Activated B cell treated with CpG ODN at 0.5 μM for 24 hours (primary cell): Measurements from ENCODE around the gene STX16. TPM values are rescaled to one million over a fixed set of nuclear protein-coding genes. Genes with fewer than 3 reads are reported as not detected.

ENCODE experiments used
- ATAC-seq: fragments of 200-7000 bp; cut with Tn5 transposase; one replicate; pipeline ENCODE4 v1.10.0; 2021; ENCODE audit warnings: low read depth, mild to moderate bottlenecking, moderate library complexity
- CTCF ChIA-PET: fragments of 350-600 bp; sonication (Branson Sonifier 250); formaldehyde crosslinking; loops from one replicate; lab custom pipeline; 2021; ENCODE audit warnings: antibody characterized with exemption; lab: Charles Lee
- POLR2A ChIA-PET: fragments of 350-600 bp; sonication (Branson Sonifier 250); formaldehyde crosslinking; loops from one replicate; lab custom pipeline; 2021; ENCODE audit warnings: antibody characterized with exemption; lab: Charles Lee
- DNase-seq: peaks from one replicate; pipeline ENCODE4 v3.0.0; 2022
- H3K27ac Mint-ChIP-seq: one replicate; pipeline ENCODE4 v1.8.0; 2020; ENCODE audit warnings: mixed read lengths
- H3K27me3 Mint-ChIP-seq: one replicate; pipeline ENCODE4 v1.8.0; 2021; ENCODE audit warnings: mixed read lengths
- H3K36me3 Mint-ChIP-seq: one replicate; pipeline ENCODE4 v1.8.0; 2021; ENCODE audit warnings: low read depth, mixed read lengths
- H3K4me1 Mint-ChIP-seq: one replicate; pipeline ENCODE4 v1.8.0; 2021; ENCODE audit warnings: mixed read lengths
- H3K4me3 Mint-ChIP-seq: one replicate; pipeline ENCODE4 v1.8.0; 2020; ENCODE audit warnings: mild to moderate bottlenecking, mixed read lengths
- H3K9me3 Mint-ChIP-seq: one replicate; pipeline ENCODE4 v1.8.0; 2020; ENCODE audit warnings: mixed read lengths
- CTCF ChIP-seq: fragments of 200-600 bp; IDR thresholded peaks from one replicate; pipeline ENCODE4 v1.8.0; 2022; ENCODE audit warnings: antibody characterized with exemption, mild to moderate bottlenecking
- intact Hi-C: fragments of 100-400 bp; cut with micrococcal nuclease; formaldehyde crosslinking; loops from one replicate; pipeline ENCODE4 v1.15.1; 2024
- total RNA-seq: library from RNA; stranded (reverse); gene quantifications from 2 replicates; pipeline ENCODE4 v1.2.3, GENCODE V29; 2022

STX16 gene
- total RNA-seq, 1 donor from 2014 or later: 77.4 TPM

GRCh38 chr20:58657986-58658385 is 6.9 kb downstream of the STX16 start:
- Mint-ChIP-seq H3K36me3 (peaks cover 36% of the 10 kb centered on the region), H3K27me3 (no peaks in the 10 kb centered on the region), H3K4me3 (no peak overlapping the region), H3K9me3 (no peaks in the 10 kb centered on the region), H3K4me1 (peaks cover 30% of the 10 kb centered on the region), H3K27ac (no peak overlapping the region)
- no peak for TF ChIP-seq CTCF
- ChIA-PET POLR2A (interaction anchor here (0.6 kb wide), 1 partner anchor 170 kb away, joined by 3 read pairs; no protein-coding TSS in a partner anchor), CTCF (no interaction called here)
- intact Hi-C loops: loop anchor here (10.0 kb wide), 1 partner anchor 347 kb away; the partner anchor contains the start of gene CTSZ
- no peak for ATAC-seq
- no peak for DNase-seq

- TF ChIP-seq CTCF: no peak
- H3K9me3 Mint-ChIP-seq: no peaks in the 10 kb centered on the region
- no peak for ATAC-seq
- H3K4me1 Mint-ChIP-seq: peaks cover 25% of the 10 kb centered on the region
- DNase-seq: no peak
- no peak overlapping the region for H3K4me3 Mint-ChIP-seq
- no peaks in the 10 kb centered on the region for H3K27me3 Mint-ChIP-seq
- POLR2A ChIA-PET: no interaction called here
- H3K36me3 Mint-ChIP-seq: peaks cover 42% of the 10 kb centered on the region
- CTCF ChIA-PET: interaction anchor here (2.3 kb wide), 1 partner anchor 8 kb away, joined by 7 read pairs; the partner anchor contains the start of gene STX16
- intact Hi-C loops: loop anchor here (10.0 kb wide), 1 partner anchor 346 kb away; the partner anchor contains the start of gene CTSZ
- H3K27ac Mint-ChIP-seq: no peak overlapping the region
Observed at GRCh38 chr20:58658760-58659159, 7.7 kb downstream of the STX16 start.

- no peak overlapping the region for H3K27ac Mint-ChIP-seq
- TF ChIP-seq CTCF: no peak
- H3K9me3 Mint-ChIP-seq: no peaks in the 10 kb centered on the region
- CTCF ChIA-PET: interaction anchor here (2.3 kb wide), 1 partner anchor 9 kb away, joined by 7 read pairs; the partner anchor contains the start of gene STX16
- H3K4me3 Mint-ChIP-seq: no peak overlapping the region
- POLR2A ChIA-PET: interaction anchor here (1.7 kb wide), 1 partner anchor 9 kb away, joined by 4 read pairs; the partner anchor contains the start of gene STX16
- H3K4me1 Mint-ChIP-seq: peaks cover 25% of the 10 kb centered on the region
- no peaks in the 10 kb centered on the region for H3K27me3 Mint-ChIP-seq
- ATAC-seq (no peak), DNase-seq (no peak)
- intact Hi-C loops: loop anchor here (10.0 kb wide), 1 partner anchor 345 kb away; the partner anchor contains the start of gene CTSZ
- H3K36me3 Mint-ChIP-seq: peaks cover 47% of the 10 kb centered on the region
Observed at GRCh38 chr20:58659841-58660240, 8.8 kb downstream of the STX16 start.

GRCh38 chr20:58660855-58661597 is 9.9 kb downstream of the STX16 start:
- DNase-seq (no peak), ATAC-seq (no peak)
- H3K9me3 Mint-ChIP-seq: no peaks in the 10 kb centered on the region
- CTCF ChIA-PET: interaction anchor here (2.3 kb wide), 1 partner anchor 10 kb away, joined by 7 read pairs; the partner anchor contains the start of gene STX16
- H3K4me1 Mint-ChIP-seq: peaks cover 23% of the 10 kb centered on the region
- H3K27me3 Mint-ChIP-seq: no peaks in the 10 kb centered on the region
- H3K4me3 Mint-ChIP-seq: no peak overlapping the region
- H3K27ac Mint-ChIP-seq: no peak overlapping the region
- POLR2A ChIA-PET: interaction anchor here (0.7 to 1.7 kb wide), 3 partner anchors 10 to 460 kb away, joined by 4 to 14 read pairs (median 11); partner anchors contain the start of gene STX16
- intact Hi-C loops: no loop called here
- H3K36me3 Mint-ChIP-seq: peaks cover 47% of the 10 kb centered on the region
- no peak for TF ChIP-seq CTCF
